Prostate gland (tissue), 2 donors: ENCODE measurements around the gene NFE2L3. TPM values are rescaled to one million over a fixed set of nuclear protein-coding genes. Genes with fewer than 3 reads are reported as not detected.

Experiments used
- DNase-seq: peaks from one replicate; pipeline ENCODE4 v3.0.0-alpha.2; 2019; ENCODE audit warnings: low spot score
- H3K27ac ChIP-seq, 2 donors: fragments of 200-600 bp; sonication (generic); 2 replicates each; pipeline ENCODE4 v1.5.1; 2017 to 2019
- H3K27me3 ChIP-seq: fragments of 200-600 bp; sonication (generic); replicated peaks from 2 replicates; pipeline ENCODE4 v1.5.1; 2019; ENCODE audit not compliant: insufficient read depth
- H3K36me3 ChIP-seq, 2 donors: fragments of 200-600 bp; sonication (generic); 1 replicate in 1 of 2; 2 replicates in 1 of 2; pipeline versions ENCODE4 v1.5.1 to v1.8.1; 2017 to 2019
- H3K4me1 ChIP-seq: fragments of 200-600 bp; sonication (generic); replicated peaks from 2 replicates; pipeline ENCODE4 v1.5.1; 2019
- H3K4me3 ChIP-seq, 2 donors: fragments of 200-600 bp; sonication (generic); 2 replicates each; pipeline ENCODE4 v1.5.1; 2017 to 2019
- H3K9me3 ChIP-seq: fragments of 200-600 bp; sonication (generic); 2 replicates; pipeline ENCODE4 v1.5.1; 2017
- POLR2A ChIP-seq: fragments of 450-650 bp; IDR thresholded peaks from one replicate; pipeline ENCODE4 v1.6.1; 2016; ENCODE audit warnings: antibody characterized with exemption, mild to moderate bottlenecking
- POLR2AphosphoS5 ChIP-seq: sonication (generic); formaldehyde crosslinking; IDR thresholded peaks from one replicate; pipeline ENCODE4 v1.6.1; 2017; ENCODE audit warnings: antibody characterized with exemption
- WGBS: methylation state at CpG from one replicate; pipeline ENCODE4 v1.1.5; 2018; 5-methylcytosine and 5-hydroxymethylcytosine counted together
- intact Hi-C: fragments of 100-400 bp; cut with DNase I; formaldehyde crosslinking; loops from one replicate; pipeline ENCODE4 v1.14.2; 2022
- total RNA-seq, 2 donors: library from RNA; depleted of rRNA; stranded (reverse); fragments of >200 nt; gene quantifications; one replicate each; pipeline ENCODE4 v1.1.0, GENCODE V29; 2016
- TF ChIP-seq, protein P1 (sequence below), 4 experiments: fragments of 200-600 bp in 2 of 4; fragments of 450-650 bp in 2 of 4; sonication (generic) in 2 of 4; IDR thresholded peaks; 1 replicate in 3 of 4; 2 replicates in 1 of 4; pipeline ENCODE4 v1.5.1; 2016 to 2019; ENCODE audit warnings: antibody characterized with exemption in 4 of 4, mild to moderate bottlenecking in 2 of 4, moderate library complexity in 2 of 4

The NFE2L3 gene
- total RNA-seq, 2 donors from 2014 or later: 2.0 to 4.3 TPM

DNA sequence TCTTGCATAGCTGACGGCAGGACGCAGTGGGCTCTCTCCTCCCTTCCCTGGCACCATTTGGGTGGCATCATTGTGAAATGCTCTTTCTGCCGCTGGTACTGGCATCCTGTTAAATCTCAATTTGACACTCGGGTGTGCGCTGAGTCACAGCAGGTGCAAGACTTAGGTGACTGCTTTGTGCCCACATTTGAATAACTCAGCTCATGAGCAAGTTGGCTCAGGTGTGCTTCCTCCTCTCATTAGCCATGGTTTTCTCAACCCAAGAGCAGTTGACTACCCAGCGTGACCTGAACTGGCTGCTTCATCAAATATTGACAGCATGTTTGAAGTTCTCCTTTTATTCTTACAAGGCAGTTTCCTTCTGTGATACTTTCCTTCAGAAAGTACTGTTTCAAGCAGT, 24.6 kb upstream of the NFE2L3 start:
- TF ChIP-seq, protein P1, sequence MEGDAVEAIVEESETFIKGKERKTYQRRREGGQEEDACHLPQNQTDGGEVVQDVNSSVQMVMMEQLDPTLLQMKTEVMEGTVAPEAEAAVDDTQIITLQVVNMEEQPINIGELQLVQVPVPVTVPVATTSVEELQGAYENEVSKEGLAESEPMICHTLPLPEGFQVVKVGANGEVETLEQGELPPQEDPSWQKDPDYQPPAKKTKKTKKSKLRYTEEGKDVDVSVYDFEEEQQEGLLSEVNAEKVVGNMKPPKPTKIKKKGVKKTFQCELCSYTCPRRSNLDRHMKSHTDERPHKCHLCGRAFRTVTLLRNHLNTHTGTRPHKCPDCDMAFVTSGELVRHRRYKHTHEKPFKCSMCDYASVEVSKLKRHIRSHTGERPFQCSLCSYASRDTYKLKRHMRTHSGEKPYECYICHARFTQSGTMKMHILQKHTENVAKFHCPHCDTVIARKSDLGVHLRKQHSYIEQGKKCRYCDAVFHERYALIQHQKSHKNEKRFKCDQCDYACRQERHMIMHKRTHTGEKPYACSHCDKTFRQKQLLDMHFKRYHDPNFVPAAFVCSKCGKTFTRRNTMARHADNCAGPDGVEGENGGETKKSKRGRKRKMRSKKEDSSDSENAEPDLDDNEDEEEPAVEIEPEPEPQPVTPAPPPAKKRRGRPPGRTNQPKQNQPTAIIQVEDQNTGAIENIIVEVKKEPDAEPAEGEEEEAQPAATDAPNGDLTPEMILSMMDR (IDR thresholded peaks at IDR 0.05): no peak
- no peak for TF ChIP-seq POLR2A
- TF ChIP-seq POLR2AphosphoS5: no peak
- no peak overlapping the region for H3K27ac ChIP-seq
- no peak overlapping the region for H3K4me3 ChIP-seq
- H3K27me3 ChIP-seq: no peaks in the 10 kb centered on the region
- no peaks in the 10 kb centered on the region for H3K36me3 ChIP-seq
- WGBS: 48% methylated on average over 6 of the region's 6 CpGs
- intact Hi-C loops: no loop called here
- no peaks in the 10 kb centered on the region for H3K9me3 ChIP-seq
- H3K4me1 ChIP-seq: no peaks in the 10 kb centered on the region
- DNase-seq: no peak

DNA sequence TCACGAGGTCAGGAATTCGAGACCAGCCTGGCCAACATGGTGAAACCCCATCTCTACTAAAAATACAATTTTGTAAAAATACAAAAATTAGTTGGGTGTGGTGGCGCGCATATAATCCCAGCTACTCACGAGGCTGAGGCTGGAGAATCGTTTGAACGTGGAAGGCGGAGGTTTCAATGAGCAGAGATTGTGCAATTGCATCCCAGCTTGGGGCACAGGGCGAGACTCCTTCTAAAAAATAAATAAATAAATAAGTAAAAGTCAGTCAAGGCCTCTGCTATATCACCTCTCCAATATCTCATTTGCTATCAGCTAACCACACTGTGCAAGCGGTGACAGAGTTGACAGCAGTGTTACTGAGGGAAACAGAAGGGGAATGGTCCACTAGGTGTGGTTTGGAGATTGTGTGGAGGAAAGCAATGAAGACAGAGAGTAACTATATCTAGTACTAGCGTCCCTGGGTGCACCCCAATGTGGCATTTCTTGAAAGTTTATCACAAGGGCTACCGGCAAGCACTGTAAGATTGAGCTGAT, 20.9 kb upstream of the NFE2L3 start:
- no peak for DNase-seq
- no peak for TF ChIP-seq POLR2AphosphoS5
- TF ChIP-seq, protein P1 (IDR thresholded peaks at IDR 0.05): no peak
- TF ChIP-seq POLR2A: no peak
- Histone ChIP-seq H3K36me3 (no peaks in the 10 kb centered on the region), H3K4me1 (no peaks in the 10 kb centered on the region), H3K27ac (no peak overlapping the region), H3K4me3 (no peak overlapping the region), H3K27me3 (no peaks in the 10 kb centered on the region), H3K9me3 (no peaks in the 10 kb centered on the region)
- intact Hi-C loops: no loop called here
- 89% methylated on average over 12 of the region's 12 CpGs for WGBS

DNA sequence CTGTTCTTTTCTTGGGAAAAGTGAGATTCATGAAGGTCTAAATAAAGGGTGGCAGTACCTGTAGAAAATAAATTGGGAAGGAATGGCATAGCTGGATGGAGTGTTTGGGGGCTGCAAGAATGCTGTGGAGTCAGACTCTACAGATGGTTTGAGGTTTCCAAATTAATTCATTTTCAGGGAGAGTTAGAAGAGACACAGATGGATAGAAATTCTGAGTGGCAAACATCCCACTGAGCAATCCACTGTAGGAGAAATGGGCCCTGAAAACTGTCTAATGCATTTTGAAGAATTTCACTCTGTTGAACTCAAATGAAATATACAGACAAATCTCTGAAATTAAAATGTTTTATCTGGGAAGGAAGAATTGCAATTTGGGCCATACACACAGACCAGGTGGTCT, 16.9 kb upstream of the NFE2L3 start:
- Histone ChIP-seq H3K4me1 (peaks cover 2% of the 10 kb centered on the region), H3K27me3 (no peaks in the 10 kb centered on the region), H3K9me3 (no peaks in the 10 kb centered on the region), H3K4me3 (no peak overlapping the region), H3K27ac (no peak overlapping the region), H3K36me3 (no peaks in the 10 kb centered on the region)
- TF ChIP-seq POLR2A: no peak
- intact Hi-C loops: no loop called here
- no peak for DNase-seq

DNA sequence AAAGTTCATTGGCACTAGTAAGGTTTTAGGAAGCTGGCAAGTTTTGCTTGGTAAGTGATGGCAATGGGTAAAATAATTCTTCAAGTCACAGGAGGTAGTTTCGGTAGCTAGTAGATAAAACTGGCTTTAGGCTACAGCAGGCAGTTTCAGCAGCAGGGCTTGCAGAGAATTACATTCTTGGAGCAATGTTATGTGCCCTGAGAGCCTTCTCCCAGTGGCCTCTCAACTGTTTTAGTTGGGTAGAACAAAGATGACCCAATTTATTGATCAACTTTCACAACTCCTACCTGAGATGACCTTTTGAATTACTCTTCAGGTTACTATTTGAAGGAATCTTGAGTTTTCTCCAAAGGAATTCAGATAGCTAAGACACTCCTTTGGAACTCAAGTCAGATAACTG, 16.4 kb upstream of the NFE2L3 start:
- 100% methylated on average over 1 of the region's 1 CpG for WGBS
- Histone ChIP-seq H3K4me3 (no peak overlapping the region), H3K9me3 (no peaks in the 10 kb centered on the region), H3K27ac (no peak overlapping the region), H3K36me3 (no peaks in the 10 kb centered on the region), H3K27me3 (no peaks in the 10 kb centered on the region), H3K4me1 (peaks cover 2% of the 10 kb centered on the region)
- intact Hi-C loops: no loop called here
- no peak for DNase-seq
- TF ChIP-seq, protein P1 (IDR thresholded peaks at IDR 0.05): no peak
- TF ChIP-seq POLR2AphosphoS5: no peak

DNA sequence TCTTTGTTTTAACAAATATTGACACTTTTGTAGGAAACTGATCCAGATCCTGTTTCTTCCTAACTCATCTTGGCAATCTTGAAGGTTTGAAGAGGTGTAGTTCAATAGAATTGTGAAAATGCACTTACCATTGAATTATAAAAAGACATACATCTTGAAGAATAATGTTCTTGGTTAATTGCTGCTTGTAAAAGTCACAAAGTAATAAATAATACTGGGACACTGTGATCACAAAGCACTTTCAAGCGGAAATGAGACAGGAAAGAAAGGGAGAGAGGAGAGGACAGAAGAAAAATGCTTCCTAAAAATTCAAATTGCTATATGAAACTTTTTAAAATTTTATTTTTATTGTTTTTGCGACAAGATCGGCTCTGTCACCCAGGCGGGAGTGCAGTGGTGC, 15.2 kb upstream of the NFE2L3 start:
- intact Hi-C loops: no loop called here
- Histone ChIP-seq H3K27ac (no peak overlapping the region), H3K4me3 (no peak overlapping the region), H3K9me3 (no peaks in the 10 kb centered on the region), H3K4me1 (peaks cover 2% of the 10 kb centered on the region), H3K36me3 (no peaks in the 10 kb centered on the region), H3K27me3 (no peaks in the 10 kb centered on the region)
- TF ChIP-seq POLR2A (no peak), POLR2AphosphoS5 (no peak)
- TF ChIP-seq, protein P1 (IDR thresholded peaks at IDR 0.05): no peak
- WGBS: 14% methylated on average over 4 of the region's 4 CpGs
- no peak for DNase-seq
